GM12873 (cell line): ENCODE data around the gene DAAM2.

Source experiments
- TF ChIP-seq, protein P1 (sequence below): IDR thresholded peaks from 2 replicates; pipeline ENCODE4 v1.5.1; 2012; ENCODE audit warnings: low read depth, mild to moderate bottlenecking, moderate library complexity, low read length, control low read depth; ENCODE audit not compliant: insufficient read depth; ENCODE audit errors: missing control alignments

Gene DAAM2

DNA sequence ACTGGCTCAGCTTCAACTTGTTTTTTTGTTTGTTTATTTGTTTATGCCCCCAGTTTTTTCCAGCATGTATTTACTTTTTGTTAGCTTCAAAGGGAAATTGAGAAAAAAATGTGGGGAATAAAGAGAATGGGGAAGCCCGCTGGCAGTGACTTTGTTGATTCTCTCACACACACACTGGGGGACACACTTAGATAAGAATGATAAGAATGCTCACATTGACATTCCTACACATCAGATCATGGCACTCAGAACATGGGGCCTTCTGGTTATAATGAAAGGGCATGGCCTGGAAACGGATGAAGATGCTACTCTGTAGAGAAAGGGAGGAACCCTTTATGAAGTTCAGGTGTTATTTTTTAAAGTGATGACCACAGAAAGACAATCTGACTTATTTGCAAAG lies 15.6 kb upstream of the DAAM2 start:
- TF ChIP-seq, protein P1, sequence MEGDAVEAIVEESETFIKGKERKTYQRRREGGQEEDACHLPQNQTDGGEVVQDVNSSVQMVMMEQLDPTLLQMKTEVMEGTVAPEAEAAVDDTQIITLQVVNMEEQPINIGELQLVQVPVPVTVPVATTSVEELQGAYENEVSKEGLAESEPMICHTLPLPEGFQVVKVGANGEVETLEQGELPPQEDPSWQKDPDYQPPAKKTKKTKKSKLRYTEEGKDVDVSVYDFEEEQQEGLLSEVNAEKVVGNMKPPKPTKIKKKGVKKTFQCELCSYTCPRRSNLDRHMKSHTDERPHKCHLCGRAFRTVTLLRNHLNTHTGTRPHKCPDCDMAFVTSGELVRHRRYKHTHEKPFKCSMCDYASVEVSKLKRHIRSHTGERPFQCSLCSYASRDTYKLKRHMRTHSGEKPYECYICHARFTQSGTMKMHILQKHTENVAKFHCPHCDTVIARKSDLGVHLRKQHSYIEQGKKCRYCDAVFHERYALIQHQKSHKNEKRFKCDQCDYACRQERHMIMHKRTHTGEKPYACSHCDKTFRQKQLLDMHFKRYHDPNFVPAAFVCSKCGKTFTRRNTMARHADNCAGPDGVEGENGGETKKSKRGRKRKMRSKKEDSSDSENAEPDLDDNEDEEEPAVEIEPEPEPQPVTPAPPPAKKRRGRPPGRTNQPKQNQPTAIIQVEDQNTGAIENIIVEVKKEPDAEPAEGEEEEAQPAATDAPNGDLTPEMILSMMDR = no peak

DNA sequence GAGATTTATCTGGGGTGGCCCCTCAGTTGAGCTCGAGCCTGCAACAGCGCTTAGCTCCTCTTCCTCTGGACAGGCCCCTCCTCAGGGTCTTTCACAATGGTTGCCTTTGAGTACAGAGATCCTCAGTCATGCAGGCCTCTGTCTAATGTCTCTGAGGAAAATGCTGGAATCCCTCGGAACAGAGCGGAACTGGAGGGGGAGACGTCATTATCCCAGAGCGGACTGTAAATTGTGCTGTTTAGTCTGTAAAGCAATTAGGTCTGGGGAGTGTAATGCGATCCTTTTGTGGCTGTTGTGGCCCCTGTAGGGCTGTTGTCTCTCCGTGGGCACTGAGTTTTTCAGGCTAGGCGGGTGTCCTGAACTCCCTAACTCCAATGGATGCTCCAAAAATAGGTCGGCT lies 15.0 kb upstream of the DAAM2 start:
- TF ChIP-seq, protein P1 = no peak

DNA sequence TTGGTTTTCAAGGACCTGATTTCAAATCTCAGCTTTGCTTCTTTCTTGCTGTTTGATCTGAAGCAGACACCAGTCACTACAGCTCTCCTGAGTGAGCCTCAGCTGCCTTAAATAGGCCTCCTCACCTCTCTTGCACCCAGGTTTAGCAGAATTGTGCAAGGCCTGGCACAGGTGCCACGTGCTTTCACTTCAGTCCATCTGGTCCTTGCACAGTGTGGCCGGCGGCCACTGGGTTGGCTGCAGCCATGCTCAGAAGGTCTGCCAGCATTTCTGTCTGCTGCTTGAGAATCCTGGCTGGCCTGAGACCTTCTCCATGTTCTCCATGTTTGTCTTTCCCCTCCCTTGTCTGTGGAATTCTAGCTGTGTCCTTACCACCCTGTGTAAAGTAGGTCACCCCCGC lies 14.5 kb upstream of the DAAM2 start:
- TF ChIP-seq, protein P1 = no peak

DNA sequence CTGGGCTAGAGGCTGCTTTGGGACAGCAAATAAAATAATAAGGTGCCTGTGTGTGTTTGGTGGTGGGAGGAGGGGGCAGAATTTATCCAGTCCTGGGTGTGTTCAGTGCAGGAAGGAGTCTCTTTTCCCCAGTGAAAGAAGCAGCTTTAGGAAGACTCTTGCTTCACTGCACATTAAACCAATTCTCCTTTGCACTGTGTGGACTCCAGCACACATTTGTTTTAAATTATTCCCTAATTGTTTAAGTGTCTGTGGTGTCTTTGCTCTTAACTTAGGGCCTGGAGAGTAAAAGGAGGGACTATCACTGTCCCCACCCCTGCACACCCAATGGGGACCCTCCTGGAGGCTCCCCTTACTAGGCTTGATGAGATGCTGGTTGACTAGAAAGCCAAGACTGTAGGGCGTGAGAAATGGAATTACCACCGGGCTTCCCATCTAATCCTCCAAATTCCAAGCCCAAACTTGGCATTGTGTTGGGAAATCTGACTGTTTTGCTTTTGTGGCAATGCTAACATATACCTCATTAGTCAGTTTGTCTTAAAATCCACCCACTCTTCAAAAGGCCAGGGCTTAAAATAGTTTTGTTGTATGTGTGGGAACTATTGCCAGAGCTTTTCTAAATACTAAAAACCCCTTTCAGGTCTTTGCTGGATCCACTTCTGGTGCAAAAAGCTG lies 13.5 kb upstream of the DAAM2 start:
- TF ChIP-seq, protein P1 = no peak

DNA sequence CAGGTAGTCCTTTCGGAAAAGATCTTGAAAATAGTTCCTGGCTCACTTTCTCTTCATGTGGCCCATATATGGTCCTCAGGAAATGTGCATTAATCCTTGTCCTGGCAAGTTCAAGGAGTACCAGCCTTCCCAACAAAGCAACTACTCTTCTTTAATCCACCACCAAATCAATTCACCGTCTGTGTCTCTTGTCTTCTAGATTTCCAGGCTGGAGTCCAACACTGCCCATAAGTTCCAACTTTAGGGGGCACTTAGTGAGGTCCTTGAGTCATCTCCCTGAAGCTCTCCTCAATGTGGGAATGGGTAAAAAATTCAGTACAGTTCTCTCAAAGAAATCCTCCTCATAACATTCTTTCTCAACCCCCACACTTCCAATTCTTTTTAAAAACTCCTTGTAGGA lies 6.9 kb upstream of the DAAM2 start:
- TF ChIP-seq, protein P1 = no peak

DNA sequence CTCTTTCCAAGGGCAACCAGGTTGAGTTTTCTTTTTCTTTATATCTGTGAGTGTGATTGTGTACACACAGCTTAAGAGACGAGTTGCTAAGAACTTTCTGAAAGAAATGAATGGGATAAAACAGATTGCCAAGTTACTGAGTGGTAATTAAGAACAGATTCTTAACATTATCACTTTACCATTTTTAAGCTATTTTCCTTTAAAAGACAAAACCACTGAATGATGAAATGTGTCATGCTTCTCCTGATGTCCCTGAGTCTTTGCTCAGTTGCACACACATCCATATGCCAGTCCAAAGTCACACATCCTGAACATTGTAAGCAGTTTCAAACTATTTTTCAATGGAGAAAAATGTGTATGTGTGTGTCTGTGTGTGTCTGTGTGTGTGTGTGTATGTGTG lies 5.5 kb upstream of the DAAM2 start:
- TF ChIP-seq, protein P1 = no peak

DNA sequence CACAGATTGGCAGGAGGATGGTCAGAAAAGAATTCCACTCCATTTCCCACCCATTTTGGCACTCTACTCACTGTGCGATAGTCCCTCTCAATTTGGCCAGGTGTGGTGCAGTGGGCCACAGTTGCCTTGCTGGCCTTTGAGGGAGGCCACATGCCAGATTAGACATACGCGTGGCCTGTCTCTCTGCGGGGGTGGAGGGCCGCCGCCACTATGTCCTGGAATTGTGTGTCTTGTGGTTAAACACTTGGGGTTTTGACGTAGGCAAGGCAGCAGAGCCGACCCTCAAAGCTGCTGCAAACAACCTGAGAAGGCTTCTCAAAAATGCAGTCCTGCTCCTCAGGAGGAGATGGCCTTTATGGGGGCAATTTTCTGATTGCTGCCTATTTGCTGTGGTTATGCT lies 4.9 kb upstream of the DAAM2 start:
- TF ChIP-seq, protein P1 = no peak
